HCT116 (cell line): ENCODE data around the gene EFCAB5. TPM values are rescaled to one million over a fixed set of nuclear protein-coding genes. Genes with fewer than 3 reads are reported as not detected.

Experiments used
- ATAC-seq: fragments of 200-7000 bp; cut with Tn5 transposase; 2 replicates; pipeline ENCODE4 v1.9.1; 2020; ENCODE audit warnings: mild to moderate bottlenecking, moderate library complexity
- BruUV-seq: library from RNA; stranded (reverse); fragments of 400-500 nt; replicated peaks from 2 replicates; lab custom pipeline; 2021; lab: Mats Ljungman, UMichigan
- CTCF ChIA-PET: fragments of 300-600 bp; sonication (Branson Sonifier 250); formaldehyde crosslinking; loops from one replicate; lab custom pipeline; 2021; ENCODE audit warnings: antibody characterized with exemption; lab: Charles Lee
- POLR2A ChIA-PET: fragments of 300-600, 350-600 bp; sonication (Branson Sonifier 250); formaldehyde crosslinking; loops from one replicate; lab custom pipeline; 2021; ENCODE audit warnings: antibody characterized with exemption; lab: Charles Lee
- RAD21 ChIA-PET, 2 experiments: fragments of 300-600 bp; sonication (Branson Sonifier 250); formaldehyde crosslinking; loops; one replicate each; lab custom pipeline; 2023; ENCODE audit warnings: low total read pairs in 2 of 2; ENCODE audit not compliant: uncharacterized antibody in 2 of 2, unreplicated experiment in 2 of 2, low non-redundant PET in 1 of 2; lab: Charles Lee
- DNase-seq: peaks from one replicate; pipeline ENCODE4 v3.0.0-alpha.2; 2010; ENCODE audit warnings: low read depth, low spot score
- H2AFZ ChIP-seq: fragments of 200-600 bp; shearing (Covaris generic), sonication (generic); 2 replicates; pipeline ENCODE4 v1.6.1; 2017; ENCODE audit warnings: low read depth, mixed run types, mixed read lengths, antibody characterized with exemption, low read length; ENCODE audit not compliant: poor library complexity, severe bottlenecking
- H3K27ac ChIP-seq: 2 replicates; pipeline ENCODE4 v1.5.1; 2012; ENCODE audit warnings: low read depth, low read length
- H3K27me3 ChIP-seq: fragments of 200-600 bp; sonication (generic); 2 replicates; pipeline ENCODE4 v1.6.1; 2016; ENCODE audit warnings: mixed run types, low read length, mixed read lengths; ENCODE audit not compliant: insufficient read depth
- H3K36me3 ChIP-seq, 2 experiments: fragments of 200-500 bp in 1 of 2; fragments of 200-600 bp in 1 of 2; sonication (Bioruptor generic) in 1 of 2; sonication (generic) in 1 of 2; 2 replicates each; pipeline versions ENCODE4 v1.5.1 to v1.6.1; 2014 to 2016; ENCODE audit warnings: low read length in 2 of 2, inconsistent platforms in 1 of 2, mixed read lengths in 1 of 2, mixed run types in 1 of 2; ENCODE audit not compliant: insufficient read depth in 2 of 2, control insufficient read depth in 1 of 2
- H3K4me1 ChIP-seq, 2 experiments: fragments of 200-600 bp in 1 of 2; sonication (generic) in 1 of 2; 2 replicates each; pipeline versions ENCODE4 v1.5.1 to v1.6.1; 2012 to 2017; ENCODE audit warnings: low read length in 2 of 2, inconsistent platforms in 1 of 2, mild to moderate bottlenecking in 1 of 2, mixed read lengths in 1 of 2, mixed run types in 1 of 2, moderate library complexity in 1 of 2; ENCODE audit not compliant: insufficient read depth in 2 of 2, control insufficient read depth in 1 of 2
- H3K4me2 ChIP-seq: fragments of 200-600 bp; sonication (generic); 2 replicates; pipeline ENCODE4 v1.6.1; 2017; ENCODE audit warnings: mixed run types, low read length, mixed read lengths
- H3K4me3 ChIP-seq, 2 experiments: fragments of 200-600 bp in 1 of 2; sonication (generic) in 1 of 2; replicated peaks in 1 of 2; 2 replicates each; pipeline ENCODE4 v1.5.1; 2011 to 2016; ENCODE audit warnings: low read length in 2 of 2, control low read depth in 1 of 2, low read depth in 1 of 2, mild to moderate bottlenecking in 1 of 2, mixed read lengths in 1 of 2, mixed run types in 1 of 2
- H3K79me2 ChIP-seq: fragments of 200-600 bp; sonication (generic); 2 replicates; pipeline ENCODE4 v1.6.1; 2017; ENCODE audit warnings: mild to moderate bottlenecking, mixed run types, low read length, moderate library complexity, mixed read lengths; ENCODE audit not compliant: insufficient read depth
- H3K9ac ChIP-seq: fragments of 200-600 bp; sonication (generic); 2 replicates; pipeline ENCODE4 v1.6.1; 2016; ENCODE audit warnings: low read length, mixed read lengths
- H3K9me2 ChIP-seq: fragments of 200-600 bp; sonication (generic), shearing (Covaris generic); 2 replicates; pipeline ENCODE4 v1.6.1; 2017; ENCODE audit warnings: mixed run types, mild to moderate bottlenecking, moderate library complexity; ENCODE audit not compliant: insufficient read depth
- H3K9me3 ChIP-seq, 2 experiments: fragments of 200-500 bp in 1 of 2; fragments of 200-600 bp in 1 of 2; sonication (Bioruptor generic) in 1 of 2; sonication (generic) in 1 of 2; 2 replicates each; pipeline ENCODE4 v1.6.1; 2014 to 2017; ENCODE audit warnings: low read length in 2 of 2, mixed read lengths in 2 of 2, inconsistent platforms in 1 of 2, low read depth in 1 of 2, mild to moderate bottlenecking in 1 of 2, mixed run types in 1 of 2, moderate library complexity in 1 of 2; ENCODE audit not compliant: control insufficient read depth in 1 of 2, insufficient read depth in 1 of 2
- H4K20me1 ChIP-seq: fragments of 200-600 bp; sonication (generic), shearing (Covaris generic); 2 replicates; pipeline ENCODE4 v1.6.1; 2017; ENCODE audit warnings: mixed run types, mild to moderate bottlenecking, moderate library complexity; ENCODE audit not compliant: insufficient read depth
- CEBPB ChIP-seq: IDR thresholded peaks from 2 replicates; pipeline ENCODE4 v1.6.1; 2012; ENCODE audit warnings: low read depth
- CTCF ChIP-seq, 3 experiments: fragments of 200-600 bp in 1 of 3; sonication (generic) in 1 of 3; IDR thresholded peaks in 2 of 3; conservative IDR thresholded peaks in 1 of 3; 2 replicates each; pipeline ENCODE4 v1.5.1; 2012 to 2017; ENCODE audit warnings: low read depth in 2 of 3, low read length in 2 of 3, antibody characterized with exemption in 1 of 3, borderline replicate concordance in 1 of 3, control low read depth in 1 of 3, mild to moderate bottlenecking in 1 of 3, mixed read lengths in 1 of 3, mixed run types in 1 of 3, moderate library complexity in 1 of 3; ENCODE audit not compliant: insufficient read depth in 1 of 3
- EZH2 ChIP-seq: fragments of 200-600 bp; sonication (generic); IDR thresholded peaks from 2 replicates; pipeline ENCODE4 v1.6.1; 2017; ENCODE audit warnings: antibody characterized with exemption, mixed run types
- EZH2phosphoT487 ChIP-seq: fragments of 200-600 bp; IDR thresholded peaks from 2 replicates; pipeline ENCODE4 v1.6.1; 2018; ENCODE audit warnings: antibody characterized with exemption, borderline replicate concordance
- POLR2A ChIP-seq: IDR thresholded peaks from 2 replicates; pipeline ENCODE4 v1.7.0; 2011; ENCODE audit warnings: borderline replicate concordance; ENCODE audit not compliant: insufficient read depth, insufficient read length; ENCODE audit errors: extremely low read depth
- YY1 ChIP-seq: IDR thresholded peaks from 2 replicates; pipeline ENCODE4 v1.6.1; 2011; ENCODE audit warnings: low read length, low read depth, moderate library complexity, mild to moderate bottlenecking; ENCODE audit not compliant: insufficient replicate concordance; ENCODE audit errors: extremely low read depth
- intact Hi-C: fragments of 100-400 bp; cut with micrococcal nuclease; formaldehyde crosslinking; loops from 2 replicates; pipeline ENCODE4 v1.10.0; 2022
- total RNA-seq: library from RNA; stranded (reverse); gene quantifications from one replicate; pipeline ENCODE4 v1.2.1, GENCODE V29; 2021; ENCODE audit not compliant: unreplicated experiment
- TF ChIP-seq, protein P1 (sequence below): IDR thresholded peaks from 2 replicates; pipeline ENCODE4 v1.6.1; 2012

The EFCAB5 gene
- total RNA-seq, 1 experiment from 2014 or later: 0.17 TPM

DNA sequence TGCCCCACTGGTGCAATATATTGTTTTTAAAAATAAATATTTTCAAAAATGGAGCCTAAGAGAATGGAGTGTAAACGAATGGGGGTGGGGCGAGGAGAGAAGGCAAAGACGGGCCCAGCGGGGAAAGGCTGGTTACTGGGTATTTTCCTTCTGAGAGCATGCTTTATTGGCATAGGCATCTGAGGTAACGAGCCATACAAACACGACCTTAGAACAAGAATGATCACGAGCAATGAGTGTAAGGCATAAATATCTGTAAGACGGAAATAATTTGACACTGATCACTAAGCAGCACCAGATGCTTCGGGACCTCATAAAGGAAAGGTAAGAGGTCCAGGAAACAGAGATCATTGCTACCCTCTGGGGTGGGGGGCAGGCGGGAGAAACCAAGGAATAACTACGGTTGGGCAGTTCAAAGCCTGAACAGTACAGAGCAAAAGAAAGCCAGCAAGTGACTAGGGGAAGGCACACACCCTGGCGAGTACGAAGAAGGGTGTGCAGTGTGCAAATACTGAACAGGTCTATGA, 12.4 kb upstream of the EFCAB5 start:
- H3K4me1 ChIP-seq: peaks cover 13 to 23% of the 10 kb centered on the region in 2 experiments
- no peak for TF ChIP-seq CTCF (IDR thresholded peaks at IDR 0.05 in 2 of 3, conservative IDR thresholded peaks at IDR 0.05 in 1 of 3; ENCODE audit: borderline replicate concordance in 1 of 3, insufficient read depth in 1 of 3, low read depth in 2 of 3, low read length in 2 of 3)
- TF ChIP-seq CEBPB: no peak
- no peak for TF ChIP-seq POLR2A
- no peak for TF ChIP-seq EZH2phosphoT487
- TF ChIP-seq EZH2: no peak
- TF ChIP-seq YY1: no peak
- TF ChIP-seq, protein P1, sequence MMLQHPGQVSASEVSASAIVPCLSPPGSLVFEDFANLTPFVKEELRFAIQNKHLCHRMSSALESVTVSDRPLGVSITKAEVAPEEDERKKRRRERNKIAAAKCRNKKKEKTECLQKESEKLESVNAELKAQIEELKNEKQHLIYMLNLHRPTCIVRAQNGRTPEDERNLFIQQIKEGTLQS: no peak
- no TSS peak for BruUV-seq
- peak overlapping the region; percentile 74 to 92 for H3K4me3 ChIP-seq
- H4K20me1 ChIP-seq: no peaks in the 10 kb centered on the region
- H3K27ac ChIP-seq: peak overlapping the region; percentile 85
- ChIA-PET POLR2A (interaction anchor here (1.8 kb wide), 1 partner anchor 290 kb away, joined by 4 read pairs; no protein-coding TSS in a partner anchor), CTCF (interaction anchor here (3.3 kb wide), 1 partner anchor 289 kb away, joined by 95 read pairs; no protein-coding TSS in a partner anchor), RAD21 (no interaction called here)
- ATAC-seq (peak; percentile 21; the same call in 1 of the 2 replicates), DNase-seq (no peak)
- peak overlapping the region; percentile 69 for H3K9ac ChIP-seq
- H3K79me2 ChIP-seq: peaks cover 48% of the 10 kb centered on the region
- H3K9me2 ChIP-seq: no peaks in the 10 kb centered on the region
- peak overlapping the region; percentile 14 for H2AFZ ChIP-seq
- H3K27me3 ChIP-seq: no peaks in the 10 kb centered on the region
- H3K4me2 ChIP-seq: peak overlapping the region; percentile 86
- no peaks in the 10 kb centered on the region for H3K9me3 ChIP-seq
- intact Hi-C loops: no loop called here
- H3K36me3 ChIP-seq: no peaks in the 10 kb centered on the region; a peak in 1 of 4 replicates
